ENCODE data around the gene KCNAB1. TPM values are rescaled to one million over a fixed set of nuclear protein-coding genes. Genes with fewer than 3 reads are reported as not detected.
"Not testable (repeated sequence)": the region's sequence is repeated elsewhere in the genome, so short reads cannot be mapped to it uniquely, and the experiment has no call there.

Gene KCNAB1
- total and polyA plus RNA-seq, 2 donors (not counting 1 experiment from before 2014, with no cell fraction given): 0.03 to 0.33 TPM

- Histone ChIP-seq H3K27me3 (ENCODE audit: control insufficient read depth, insufficient read depth, low read length) (no peaks in the 10 kb centered on the region), H2AFZ (ENCODE audit: low read length) (no peak overlapping the region), H3K4me1 (ENCODE audit: control insufficient read depth, extremely low read depth, insufficient read depth, low read length) (no peaks in the 10 kb centered on the region), H3K79me2 (ENCODE audit: control insufficient read depth, insufficient read depth, low read length) (no peaks in the 10 kb centered on the region), H3K4me2 (ENCODE audit: extremely low read depth, insufficient read depth, low read length) (no peak overlapping the region), H3K4me3 (replicated peaks in 1 of 4; ENCODE audit: control extremely low read depth in 1 of 4, insufficient read depth in 1 of 4, low read depth in 3 of 4, low read length in 4 of 4) (no peak overlapping the region), H3K9ac (ENCODE audit: insufficient read depth, low read length) (no peak overlapping the region), H3K36me3 (ENCODE audit: control insufficient read depth, insufficient read depth, low read length) (no peaks in the 10 kb centered on the region), H3K9me3 (ENCODE audit: control insufficient read depth, insufficient read depth, low read depth, low read length) (no peaks in the 10 kb centered on the region), H3K27ac (ENCODE audit: insufficient read depth, low read length) (no peak overlapping the region), H4K20me1 (ENCODE audit: control insufficient read depth, extremely low read depth, insufficient read depth, low read length) (no peaks in the 10 kb centered on the region)
- TF ChIP-seq CTCF (conservative IDR thresholded peaks at IDR 0.05 in 1 of 2, IDR thresholded peaks at IDR 0.05 in 1 of 2; ENCODE audit: low read depth in 1 of 2, low read length in 2 of 2): no peak
- peak in 1 of 2 donors; percentile 90 for DNase-seq (ENCODE audit: low read depth in 2 of 2)
These were observed 69.5 kb downstream of the KCNAB1 start for GRCh38 chr3:156189927-156190326.

DNA sequence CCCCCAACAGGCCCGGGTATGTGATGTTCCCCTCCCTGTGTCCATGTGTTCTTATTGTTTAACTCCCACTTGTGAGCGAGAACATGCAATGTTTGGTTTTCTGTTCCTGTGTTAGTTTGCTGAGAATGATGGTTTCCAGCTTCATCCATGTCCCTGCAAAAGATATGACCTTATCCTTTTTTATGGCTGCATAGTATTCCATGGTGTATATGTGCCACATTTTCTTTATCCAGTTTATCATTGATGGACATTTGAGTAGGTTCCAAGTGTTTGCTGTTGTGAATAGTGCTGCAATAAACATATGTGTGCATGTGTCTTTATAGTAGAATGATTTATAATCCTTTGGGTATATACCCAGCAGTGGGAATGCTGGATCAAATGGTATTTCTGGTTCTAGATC lies 74.6 kb downstream of the KCNAB1 start:
- DNase-seq (ENCODE audit: low read depth in 2 of 2); H4K20me1 ChIP-seq (ENCODE audit: control insufficient read depth, extremely low read depth, insufficient read depth, low read length); H3K4me2 ChIP-seq (ENCODE audit: extremely low read depth, insufficient read depth, low read length); H3K9ac ChIP-seq (ENCODE audit: insufficient read depth, low read length); H3K4me3 ChIP-seq (replicated peaks in 1 of 4; ENCODE audit: control extremely low read depth in 1 of 4, insufficient read depth in 1 of 4, low read depth in 3 of 4, low read length in 4 of 4); H3K4me1 ChIP-seq (ENCODE audit: control insufficient read depth, extremely low read depth, insufficient read depth, low read length); H3K36me3 ChIP-seq (ENCODE audit: control insufficient read depth, insufficient read depth, low read length); H3K79me2 ChIP-seq (ENCODE audit: control insufficient read depth, insufficient read depth, low read length); H3K27me3 ChIP-seq (ENCODE audit: control insufficient read depth, insufficient read depth, low read length); H3K9me3 ChIP-seq (ENCODE audit: control insufficient read depth, insufficient read depth, low read depth, low read length); H2AFZ ChIP-seq (ENCODE audit: low read length); H3K27ac ChIP-seq (ENCODE audit: insufficient read depth, low read length): not testable (repeated sequence)

- not testable (repeated sequence) for H3K4me3 ChIP-seq (replicated peaks in 1 of 4; ENCODE audit: control extremely low read depth in 1 of 4, insufficient read depth in 1 of 4, low read depth in 3 of 4, low read length in 4 of 4); H3K79me2 ChIP-seq (ENCODE audit: control insufficient read depth, insufficient read depth, low read length); DNase-seq (ENCODE audit: low read depth in 2 of 2)
These were observed 76.8 kb downstream of the KCNAB1 start for GRCh38 chr3:156197152-156197551.

DNA sequence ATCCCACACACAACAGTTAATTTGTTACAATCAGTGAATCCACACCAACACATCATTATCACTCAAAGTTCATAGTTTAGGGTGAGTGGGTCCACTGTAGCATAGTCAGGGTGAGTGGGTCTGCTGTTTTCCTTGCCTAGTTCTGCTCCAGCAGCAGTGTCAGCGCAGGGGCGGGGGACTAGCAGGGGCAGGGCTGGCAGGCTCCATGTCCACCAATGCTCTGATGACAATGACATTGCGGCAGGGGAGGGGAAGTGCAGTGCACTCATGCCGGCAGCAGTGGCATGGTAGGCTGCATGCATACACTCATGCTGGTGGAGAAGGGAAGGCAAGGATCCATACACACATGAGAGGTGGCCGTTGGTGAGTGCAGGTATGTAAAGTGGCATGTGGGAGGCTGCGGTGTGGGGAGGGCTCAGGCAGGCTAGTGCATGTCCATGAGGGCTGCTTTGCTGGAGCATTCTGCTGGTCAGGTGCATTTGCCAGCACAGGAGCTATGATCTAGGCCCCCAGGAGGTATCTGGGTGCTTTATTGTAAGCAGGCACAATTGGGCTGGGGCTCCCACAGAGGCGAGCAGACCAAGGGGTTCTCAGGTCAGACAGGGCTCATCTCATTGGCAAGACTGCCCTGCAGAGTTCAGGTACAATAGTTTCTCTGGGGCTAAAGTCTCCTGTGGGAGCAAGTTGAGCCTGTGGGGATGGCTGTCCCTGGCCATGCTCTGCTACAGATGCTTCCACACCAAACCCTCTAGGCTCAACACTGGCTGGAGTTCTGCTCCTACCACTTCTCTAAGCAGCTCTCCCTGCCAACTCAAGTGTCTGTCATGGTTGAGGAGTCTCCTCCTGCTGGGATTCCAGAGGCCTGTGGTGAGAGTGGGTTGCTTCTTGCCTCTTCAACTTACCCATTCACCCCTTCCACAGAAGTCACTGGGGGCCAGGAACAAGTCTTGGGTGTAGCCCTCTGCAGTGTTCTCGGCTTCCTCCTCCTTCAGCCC lies 81.3 kb downstream of the KCNAB1 start:
- no peak overlapping the region for H3K27ac ChIP-seq (ENCODE audit: insufficient read depth, low read length)
- no peaks in the 10 kb centered on the region for H3K27me3 ChIP-seq (ENCODE audit: control insufficient read depth, insufficient read depth, low read length)
- H3K36me3 ChIP-seq (ENCODE audit: control insufficient read depth, insufficient read depth, low read length): no peaks in the 10 kb centered on the region
- no peak overlapping the region for H3K9ac ChIP-seq (ENCODE audit: insufficient read depth, low read length)
- DNase-seq (ENCODE audit: low read depth in 2 of 2): no peak
- H3K4me1 ChIP-seq (ENCODE audit: control insufficient read depth, extremely low read depth, insufficient read depth, low read length): no peaks in the 10 kb centered on the region
- H3K4me2 ChIP-seq (ENCODE audit: extremely low read depth, insufficient read depth, low read length): no peak overlapping the region
- no peaks in the 10 kb centered on the region for H3K79me2 ChIP-seq (ENCODE audit: control insufficient read depth, insufficient read depth, low read length)
- no peaks in the 10 kb centered on the region for H3K9me3 ChIP-seq (ENCODE audit: control insufficient read depth, insufficient read depth, low read depth, low read length)
- no peak for TF ChIP-seq EZH2 (IDR thresholded peaks at IDR 0.05; ENCODE audit: low read length, missing control alignments)
- TF ChIP-seq CTCF (conservative IDR thresholded peaks at IDR 0.05 in 1 of 2, IDR thresholded peaks at IDR 0.05 in 1 of 2; ENCODE audit: low read depth in 1 of 2, low read length in 2 of 2): no peak
- H3K4me3 ChIP-seq (replicated peaks in 1 of 4; ENCODE audit: control extremely low read depth in 1 of 4, insufficient read depth in 1 of 4, low read depth in 3 of 4, low read length in 4 of 4): no peak overlapping the region
- H2AFZ ChIP-seq (ENCODE audit: low read length): no peak overlapping the region
- no peaks in the 10 kb centered on the region for H4K20me1 ChIP-seq (ENCODE audit: control insufficient read depth, extremely low read depth, insufficient read depth, low read length)

More at GRCh38 chr3:156197152-156197551, 76.8 kb downstream of the KCNAB1 start:
- H3K4me1 ChIP-seq (ENCODE audit: control insufficient read depth, extremely low read depth, insufficient read depth, low read length); H3K27me3 ChIP-seq (ENCODE audit: control insufficient read depth, insufficient read depth, low read length); H3K9me3 ChIP-seq (ENCODE audit: control insufficient read depth, insufficient read depth, low read depth, low read length); H2AFZ ChIP-seq (ENCODE audit: low read length); H3K4me2 ChIP-seq (ENCODE audit: extremely low read depth, insufficient read depth, low read length); H4K20me1 ChIP-seq (ENCODE audit: control insufficient read depth, extremely low read depth, insufficient read depth, low read length); H3K36me3 ChIP-seq (ENCODE audit: control insufficient read depth, insufficient read depth, low read length); H3K27ac ChIP-seq (ENCODE audit: insufficient read depth, low read length); H3K9ac ChIP-seq (ENCODE audit: insufficient read depth, low read length): not testable (repeated sequence)

Data from fibroblast of lung (primary cell).